ENCODE measurements around the gene NGEF.

The NGEF gene

GRCh38 chr2:232963913-232964312 is 49.1 kb downstream of the NGEF start:
- Histone ChIP-seq H3K79me2 (ENCODE audit: insufficient read depth, low read length) (no peaks in the 10 kb centered on the region), H3K36me3 (ENCODE audit: insufficient read depth, low read length) (no peaks in the 10 kb centered on the region), H3K4me3 (ENCODE audit: low read depth in 1 of 2, low read length in 2 of 2) (no peak overlapping the region), H3K4me2 (ENCODE audit: insufficient read depth, low read length) (no peak overlapping the region), H3K27me3 (ENCODE audit: insufficient read depth, low read length, poor library complexity) (no peaks in the 10 kb centered on the region), H3K27ac (ENCODE audit: low read length) (no peak overlapping the region), H3K4me1 (ENCODE audit: insufficient read depth, low read length) (no peaks in the 10 kb centered on the region), H2AFZ (ENCODE audit: low read depth, low read length) (no peak overlapping the region), H3K9ac (ENCODE audit: low read depth, low read length) (no peak overlapping the region), H4K20me1 (ENCODE audit: insufficient read depth, low read length) (no peaks in the 10 kb centered on the region), H3K9me3 (ENCODE audit: insufficient read depth, low read length, severe bottlenecking) (peaks cover 3% of the 10 kb centered on the region)
- no peak for TF ChIP-seq EZH2 (IDR thresholded peaks at IDR 0.05; ENCODE audit: borderline replicate concordance, low read depth, low read length, severe bottlenecking)
- no peak for TF ChIP-seq CTCF (IDR thresholded peaks at IDR 0.05; ENCODE audit: borderline replicate concordance, extremely low read depth, low read length, poor library complexity, severe bottlenecking)
- ATAC-seq (ENCODE audit: insufficient read depth, low read depth) (no peak), DNase-seq (no peak)

GRCh38 chr2:232960862-232961261 is 52.2 kb downstream of the NGEF start:
- H3K4me2 ChIP-seq (ENCODE audit: insufficient read depth, low read length), result no peak overlapping the region
- H2AFZ ChIP-seq (ENCODE audit: low read depth, low read length), result no peak overlapping the region
- H4K20me1 ChIP-seq (ENCODE audit: insufficient read depth, low read length), result no peaks in the 10 kb centered on the region
- no peak for DNase-seq
- peaks cover 3% of the 10 kb centered on the region for H3K9me3 ChIP-seq (ENCODE audit: insufficient read depth, low read length, severe bottlenecking)
- no peaks in the 10 kb centered on the region for H3K4me1 ChIP-seq (ENCODE audit: insufficient read depth, low read length)
- H3K9ac ChIP-seq (ENCODE audit: low read depth, low read length), result no peak overlapping the region
- no peak overlapping the region for H3K4me3 ChIP-seq (ENCODE audit: low read depth in 1 of 2, low read length in 2 of 2)
- no peak overlapping the region for H3K27ac ChIP-seq (ENCODE audit: low read length)
- no peaks in the 10 kb centered on the region for H3K79me2 ChIP-seq (ENCODE audit: insufficient read depth, low read length)
- no peaks in the 10 kb centered on the region for H3K27me3 ChIP-seq (ENCODE audit: insufficient read depth, low read length, poor library complexity)
- no peaks in the 10 kb centered on the region for H3K36me3 ChIP-seq (ENCODE audit: insufficient read depth, low read length)
- no peak for ATAC-seq (ENCODE audit: insufficient read depth, low read depth)
- TF ChIP-seq CTCF (IDR thresholded peaks at IDR 0.05; ENCODE audit: borderline replicate concordance, extremely low read depth, low read length, poor library complexity, severe bottlenecking) (no peak), EZH2 (IDR thresholded peaks at IDR 0.05; ENCODE audit: borderline replicate concordance, low read depth, low read length, severe bottlenecking) (no peak)

GRCh38 chr2:232959139-232959538 is 53.9 kb downstream of the NGEF start:
- no peak for TF ChIP-seq CTCF (IDR thresholded peaks at IDR 0.05; ENCODE audit: borderline replicate concordance, extremely low read depth, low read length, poor library complexity, severe bottlenecking)
- TF ChIP-seq EZH2 (IDR thresholded peaks at IDR 0.05; ENCODE audit: borderline replicate concordance, low read depth, low read length, severe bottlenecking), result no peak
- ATAC-seq (ENCODE audit: insufficient read depth, low read depth) (no peak), DNase-seq (no peak)
- Histone ChIP-seq H3K4me1 (ENCODE audit: insufficient read depth, low read length) (no peaks in the 10 kb centered on the region), H3K4me2 (ENCODE audit: insufficient read depth, low read length) (no peak overlapping the region), H3K9ac (ENCODE audit: low read depth, low read length) (no peak overlapping the region), H3K9me3 (ENCODE audit: insufficient read depth, low read length, severe bottlenecking) (peaks cover 3% of the 10 kb centered on the region), H3K36me3 (ENCODE audit: insufficient read depth, low read length) (no peaks in the 10 kb centered on the region), H4K20me1 (ENCODE audit: insufficient read depth, low read length) (no peaks in the 10 kb centered on the region), H3K27me3 (ENCODE audit: insufficient read depth, low read length, poor library complexity) (no peaks in the 10 kb centered on the region), H3K4me3 (ENCODE audit: low read depth in 1 of 2, low read length in 2 of 2) (no peak overlapping the region), H3K79me2 (ENCODE audit: insufficient read depth, low read length) (no peaks in the 10 kb centered on the region), H3K27ac (ENCODE audit: low read length) (no peak overlapping the region), H2AFZ (ENCODE audit: low read depth, low read length) (no peak overlapping the region)

- peaks cover 3% of the 10 kb centered on the region for H3K9me3 ChIP-seq (ENCODE audit: insufficient read depth, low read length, severe bottlenecking)
- H3K9ac ChIP-seq (ENCODE audit: low read depth, low read length), result no peak overlapping the region
- H3K4me3 ChIP-seq (ENCODE audit: low read depth in 1 of 2, low read length in 2 of 2), result no peak overlapping the region
- TF ChIP-seq CTCF (IDR thresholded peaks at IDR 0.05; ENCODE audit: borderline replicate concordance, extremely low read depth, low read length, poor library complexity, severe bottlenecking) (no peak), EZH2 (IDR thresholded peaks at IDR 0.05; ENCODE audit: borderline replicate concordance, low read depth, low read length, severe bottlenecking) (no peak)
- ATAC-seq (ENCODE audit: insufficient read depth, low read depth) (no peak), DNase-seq (no peak)
- H3K36me3 ChIP-seq (ENCODE audit: insufficient read depth, low read length), result no peaks in the 10 kb centered on the region
- no peak overlapping the region for H2AFZ ChIP-seq (ENCODE audit: low read depth, low read length)
- no peaks in the 10 kb centered on the region for H4K20me1 ChIP-seq (ENCODE audit: insufficient read depth, low read length)
- H3K27ac ChIP-seq (ENCODE audit: low read length), result no peak overlapping the region
- H3K27me3 ChIP-seq (ENCODE audit: insufficient read depth, low read length, poor library complexity), result no peaks in the 10 kb centered on the region
- no peak overlapping the region for H3K4me2 ChIP-seq (ENCODE audit: insufficient read depth, low read length)
- H3K79me2 ChIP-seq (ENCODE audit: insufficient read depth, low read length), result no peaks in the 10 kb centered on the region
- H3K4me1 ChIP-seq (ENCODE audit: insufficient read depth, low read length), result no peaks in the 10 kb centered on the region
Measured at GRCh38 chr2:232957657-232958090, 55.4 kb downstream of the NGEF start.
